HK-2 (cell line): Measurements from ENCODE around the gene PLXDC1.
A peak's percentile ranks its signal among the peaks of the same experiment; 100 is the strongest.
"Not testable (repeated sequence)": the region's sequence is repeated elsewhere in the genome, so short reads cannot be mapped to it uniquely, and the experiment has no call there.

Experiments used
- DNase-seq: peaks from one replicate; pipeline ENCODE4 v3.0.0-alpha.2; 2018; ENCODE audit not compliant: unreplicated experiment

PLXDC1 gene

DNA sequence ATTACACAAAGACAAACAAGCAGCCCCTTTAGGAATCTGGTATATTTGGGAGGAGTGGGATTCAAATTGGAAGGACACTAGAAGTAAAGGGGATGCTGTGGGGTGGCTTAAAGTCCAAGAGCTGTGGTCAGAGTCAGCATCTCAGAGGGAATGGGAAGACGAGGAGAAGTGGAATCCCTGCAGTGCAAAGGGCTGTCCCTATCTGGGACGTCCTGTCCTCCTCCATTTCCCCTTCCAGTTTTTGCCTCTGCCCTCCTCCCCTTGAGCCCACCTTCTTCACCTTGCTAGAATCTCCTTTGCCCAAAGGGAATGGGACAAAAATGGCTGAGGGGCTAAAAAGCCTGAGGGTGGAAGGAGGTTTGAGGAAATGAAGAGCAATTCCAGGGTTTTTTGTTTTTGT lies 4.2 kb upstream of the PLXDC1 start:
- DNase-seq = no peak

DNA sequence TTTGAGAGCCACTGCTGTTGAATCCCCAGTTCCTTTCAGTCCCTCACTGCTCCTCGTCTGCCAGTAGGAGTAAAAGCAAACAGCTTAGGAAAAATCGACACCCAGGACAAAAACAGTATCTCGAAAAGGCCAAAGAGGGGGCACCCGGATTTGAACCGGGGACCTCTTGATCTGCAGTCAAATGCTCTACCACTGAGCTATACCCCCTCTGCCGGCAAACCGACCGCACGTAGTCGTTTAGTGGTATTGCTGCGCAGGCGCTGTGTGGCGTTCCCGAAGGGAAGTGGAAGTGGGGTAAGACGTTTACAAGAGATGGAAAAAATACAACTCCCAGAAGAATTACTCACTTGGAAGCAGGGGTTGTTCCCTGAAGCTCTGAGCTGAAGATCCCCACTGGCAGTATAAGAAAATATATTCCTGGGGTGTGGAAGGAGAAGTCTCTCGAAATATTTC lies 2.2 kb upstream of the PLXDC1 start:
- peak; percentile 96 for DNase-seq

GRCh38 chr17:39151943-39152818 lies 744 bp upstream of the PLXDC1 start:
- DNase-seq = peak; percentile 42

DNA sequence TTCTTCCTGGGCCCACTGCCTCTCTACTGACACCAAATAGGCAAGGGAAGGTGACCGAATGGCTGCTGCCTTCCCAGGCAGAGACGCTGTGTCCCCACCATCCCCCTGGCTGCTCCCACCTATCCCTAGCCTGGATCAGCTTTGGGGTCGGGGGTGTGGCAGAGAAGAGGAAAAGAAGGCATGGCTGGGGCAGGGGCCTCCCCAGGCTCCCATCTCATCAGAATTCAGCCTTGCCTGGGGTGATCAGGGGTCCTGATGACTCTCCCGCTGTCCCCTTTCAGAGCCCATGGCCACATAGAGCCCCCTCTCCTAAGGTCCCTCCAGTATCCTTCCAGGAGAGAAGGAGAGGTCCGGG lies 665 bp downstream of the PLXDC1 start:
- no peak for DNase-seq

- no peak for DNase-seq
Measured at GRCh38 chr17:39150104-39150634, 1.3 kb downstream of the PLXDC1 start.

GRCh38 chr17:39147221-39148185 lies 3.9 kb downstream of the PLXDC1 start:
- no peak for DNase-seq

- DNase-seq = no peak
Measured at GRCh38 chr17:39146273-39146672, 5.2 kb downstream of the PLXDC1 start.

DNA sequence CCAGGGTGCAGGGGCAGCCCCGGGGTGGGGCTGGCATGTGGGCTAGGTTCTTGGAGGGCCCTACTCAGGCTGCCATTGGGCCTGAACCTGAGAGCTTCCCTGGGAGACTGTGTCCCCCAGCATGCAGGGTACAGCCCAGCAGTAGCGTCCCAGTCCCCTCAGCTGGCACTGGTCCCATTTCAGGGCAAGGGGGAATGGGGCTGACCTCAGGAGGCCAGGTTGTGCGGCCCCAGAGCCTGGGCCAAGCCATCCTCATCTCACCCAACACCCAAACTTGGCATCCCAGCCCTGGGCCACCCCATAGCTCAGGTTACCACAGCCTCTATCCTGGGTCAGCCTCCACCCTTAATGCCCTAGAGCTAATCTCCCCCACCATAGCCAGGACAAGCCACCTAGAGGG lies 6.3 kb downstream of the PLXDC1 start:
- no peak for DNase-seq

GRCh38 chr17:39144416-39144840 lies 7.0 kb downstream of the PLXDC1 start:
- peak; percentile 66 for DNase-seq

- DNase-seq = no peak
Measured at GRCh38 chr17:39143552-39144093, 7.8 kb downstream of the PLXDC1 start.

DNA sequence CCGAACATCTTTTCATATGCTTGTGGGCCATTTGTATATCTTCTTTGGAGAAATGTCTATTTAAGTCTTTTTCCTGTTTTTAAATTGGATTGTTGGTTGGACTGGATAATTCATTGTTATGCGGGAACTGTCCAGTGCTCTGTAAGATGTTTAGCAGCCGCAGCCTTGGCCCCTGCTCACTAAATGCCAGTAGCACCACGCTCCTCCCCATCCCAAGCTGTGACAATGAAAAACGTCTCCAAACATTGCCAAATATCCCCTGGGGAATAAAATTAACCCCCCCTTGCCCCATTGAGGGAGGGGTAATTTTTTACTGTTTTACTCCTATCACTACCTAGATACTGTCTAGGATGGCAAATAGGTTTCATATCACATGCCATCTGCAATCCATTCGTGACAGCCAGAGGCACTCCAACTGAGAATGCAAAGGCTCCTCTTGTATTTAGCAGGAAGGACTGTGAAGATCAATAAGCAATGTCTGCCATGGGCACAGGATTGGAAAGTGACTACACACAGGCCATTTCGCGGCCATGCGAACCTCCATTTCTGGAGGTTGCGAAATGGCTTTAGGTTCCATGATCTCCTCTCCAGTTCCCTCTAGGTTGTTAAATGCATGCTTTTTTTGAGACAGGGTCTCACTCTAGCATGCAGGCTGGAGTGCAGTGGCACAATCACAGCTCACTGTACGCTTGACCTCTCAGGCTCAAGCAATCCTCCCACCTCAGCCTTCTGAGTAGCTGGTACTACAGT lies 9.3 kb downstream of the PLXDC1 start:
- no peak for DNase-seq

GRCh38 chr17:39141294-39141693 lies 10.1 kb downstream of the PLXDC1 start:
- no peak for DNase-seq

GRCh38 chr17:39139561-39139960 lies 11.9 kb downstream of the PLXDC1 start:
- no peak for DNase-seq

- DNase-seq = peak; percentile 48
Measured at GRCh38 chr17:39139161-39139511, 12.3 kb downstream of the PLXDC1 start.

DNA sequence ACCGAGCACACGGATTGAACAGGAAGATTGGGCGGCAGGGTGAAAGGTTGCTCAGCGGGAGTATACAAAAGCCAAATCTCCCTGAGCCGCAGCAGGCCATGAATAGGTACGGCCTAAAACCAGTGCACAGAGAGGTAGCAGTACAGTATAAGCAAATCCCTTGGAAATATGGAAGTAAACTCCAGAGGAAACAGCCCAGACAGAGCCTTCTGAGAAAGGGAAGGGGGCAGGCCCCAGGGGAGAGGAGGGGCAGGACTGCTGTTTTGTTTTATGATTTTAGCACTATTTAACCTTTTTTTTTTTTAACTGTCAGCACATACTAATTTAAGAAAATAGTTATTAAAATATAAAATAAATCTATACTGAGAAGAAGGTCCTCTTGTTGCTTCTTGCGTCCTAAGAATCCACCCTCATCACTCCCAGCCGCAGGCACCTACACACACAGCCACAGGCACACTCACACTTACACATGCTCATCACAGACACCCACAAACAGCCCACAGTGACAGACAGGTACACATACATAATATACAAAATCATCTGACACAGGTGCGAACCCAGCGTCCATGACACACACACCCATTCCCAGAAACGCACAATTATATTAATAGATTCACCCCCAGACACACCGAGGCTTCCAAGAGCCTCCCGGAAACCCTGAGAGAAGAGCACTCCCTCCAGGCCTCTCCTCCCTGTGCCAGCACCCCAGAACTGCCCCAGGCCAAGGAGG lies 12.8 kb downstream of the PLXDC1 start:
- no peak for DNase-seq

DNA sequence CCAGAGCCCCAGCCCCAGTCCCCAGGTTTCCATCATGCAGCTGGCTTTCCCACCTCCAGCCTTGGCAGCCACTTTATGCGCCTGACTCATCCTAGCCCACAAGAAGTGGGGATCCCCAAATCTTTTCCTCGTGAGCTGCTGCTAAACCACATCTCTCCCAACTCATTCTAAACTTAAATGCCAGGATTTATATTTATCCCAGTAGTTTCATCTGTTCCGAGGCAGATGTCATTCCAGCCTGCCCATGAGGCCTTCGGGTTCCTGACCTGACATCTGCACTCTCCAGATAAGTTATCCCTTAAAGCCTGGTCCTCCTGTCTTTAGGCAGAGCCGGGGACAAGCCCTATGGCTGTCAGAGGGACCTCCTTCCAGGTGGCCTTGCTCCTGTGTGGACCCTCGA lies 16.6 kb downstream of the PLXDC1 start:
- no peak for DNase-seq

GRCh38 chr17:39132192-39132610 lies 19.2 kb downstream of the PLXDC1 start:
- DNase-seq = peak; percentile 57

DNA sequence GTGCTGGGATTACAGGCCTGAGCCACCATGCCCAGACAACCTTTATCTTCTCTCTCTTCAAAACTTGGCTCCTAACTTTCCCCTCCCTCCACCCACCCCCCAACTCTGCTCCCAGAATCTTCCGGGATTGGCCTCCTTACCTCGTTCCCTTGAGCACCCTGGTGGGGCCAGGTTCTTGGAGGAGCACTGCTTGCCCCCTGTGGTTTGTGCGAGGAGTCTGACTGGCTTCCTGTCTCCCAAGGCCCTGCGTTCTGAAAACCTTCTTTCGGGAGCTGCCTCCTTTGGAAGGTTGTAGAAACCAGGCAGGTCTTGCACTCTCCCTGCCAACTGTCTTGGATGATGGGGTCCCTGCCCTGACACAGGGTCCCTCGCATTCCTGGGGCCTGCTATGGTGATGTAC lies 19.8 kb downstream of the PLXDC1 start:
- DNase-seq = no peak

DNA sequence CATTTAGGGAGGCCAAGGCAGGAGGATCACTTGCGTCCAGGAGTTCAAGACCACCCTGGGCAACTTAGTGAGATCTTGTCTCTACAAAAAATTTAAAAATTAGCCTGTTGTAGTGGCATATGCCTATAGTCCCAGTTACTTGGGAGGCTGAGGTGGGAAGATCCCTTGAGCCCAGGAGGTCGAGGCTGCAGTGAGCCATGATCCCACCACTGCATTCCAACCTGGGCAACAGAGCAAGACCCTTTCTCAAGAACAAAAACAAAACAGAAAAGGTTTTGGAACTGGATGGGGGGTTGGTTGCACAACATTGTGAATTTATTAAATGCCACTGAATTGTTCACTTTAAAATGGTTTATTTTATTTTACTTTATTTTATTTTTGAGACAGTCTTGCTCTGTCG lies 21.2 kb downstream of the PLXDC1 start:
- DNase-seq = no peak

- not testable (repeated sequence) for DNase-seq
Measured at GRCh38 chr17:39129544-39129943, 21.9 kb downstream of the PLXDC1 start.

DNA sequence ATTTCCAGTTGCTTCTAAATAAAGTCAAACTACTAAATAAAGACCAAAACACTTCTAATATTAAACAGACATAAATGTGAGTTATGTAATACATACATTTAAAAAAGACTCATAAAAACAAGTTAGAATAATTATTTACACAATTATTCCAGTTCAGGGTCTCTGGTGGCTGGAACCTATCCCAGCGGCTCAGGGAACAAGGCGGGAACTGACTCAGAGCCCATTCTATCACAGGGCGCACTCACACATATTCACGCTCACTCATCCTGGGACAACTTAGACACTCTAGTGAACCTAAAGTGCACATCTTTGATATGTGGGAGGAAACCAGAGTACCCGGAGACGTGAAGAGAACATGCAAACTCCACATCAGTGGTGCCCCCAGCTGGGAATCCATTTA lies 25.0 kb downstream of the PLXDC1 start:
- DNase-seq = no peak
